GM21529 (cell line): ENCODE measurements around the gene BZW1.

Experiments
- ATAC-seq: cut with Tn5 transposase; IDR thresholded peaks from one replicate; pipeline ENCODE4 v1.9.1; 2021; ENCODE audit not compliant: unreplicated experiment

The BZW1 gene

DNA sequence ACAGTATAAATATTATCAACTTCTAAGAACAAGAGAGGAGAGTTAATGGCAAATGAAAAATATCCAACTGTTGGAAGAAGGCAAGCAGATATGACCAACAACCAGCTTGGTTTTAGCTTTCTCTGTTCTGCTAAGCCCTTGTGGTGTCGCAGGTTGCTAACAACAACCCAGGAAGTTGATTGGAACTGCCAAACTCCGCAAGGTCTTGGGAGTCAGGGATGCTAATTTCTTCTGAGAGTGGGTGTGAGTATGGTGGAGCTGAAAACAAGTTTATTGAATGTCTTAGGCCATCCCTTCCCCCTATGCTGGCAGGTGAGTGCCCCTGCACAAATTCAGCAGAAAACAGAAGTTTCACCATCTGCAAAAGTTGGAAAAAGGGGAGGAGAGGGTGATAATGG, 17.5 kb downstream of the BZW1 start:
- ATAC-seq = no peak

DNA sequence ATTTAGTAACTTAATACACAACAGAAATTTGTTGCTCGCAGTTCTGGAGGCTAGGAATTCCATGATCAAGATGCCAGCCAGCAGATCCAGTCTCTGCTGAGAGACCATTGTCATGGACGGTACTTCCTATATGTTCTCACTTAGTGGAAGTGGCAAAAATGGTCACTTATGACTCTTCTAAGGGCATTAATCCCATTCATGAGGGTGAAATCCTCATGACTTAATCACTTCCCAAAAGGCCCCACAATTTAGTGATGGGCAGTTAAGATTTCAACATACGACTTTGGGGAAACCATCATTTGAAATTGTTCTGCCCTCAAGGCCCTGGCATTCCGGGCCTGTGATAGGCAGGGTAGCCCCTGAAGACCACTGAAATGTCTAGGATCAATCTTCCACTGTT, 23.0 kb downstream of the BZW1 start:
- ATAC-seq = no peak

DNA sequence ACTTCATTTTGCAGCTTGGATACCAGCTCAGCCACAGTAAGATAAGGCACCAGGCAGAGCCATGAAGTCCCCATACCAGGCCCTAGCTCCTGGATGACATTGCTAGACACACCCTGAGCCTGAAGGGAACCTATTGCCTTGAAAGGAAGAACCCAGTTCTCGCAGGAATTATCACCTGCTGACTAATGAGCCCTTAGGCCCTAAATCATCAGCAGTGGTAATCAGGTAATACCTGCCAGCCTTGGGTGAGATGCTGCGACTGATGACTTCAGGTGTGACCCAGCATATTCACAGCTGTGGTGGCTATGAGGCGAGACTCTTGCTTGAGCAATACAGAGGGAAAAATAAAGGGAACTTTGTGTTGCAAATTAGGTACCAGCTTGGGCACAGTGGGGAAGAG, 27.8 kb downstream of the BZW1 start:
- ATAC-seq = no peak

DNA sequence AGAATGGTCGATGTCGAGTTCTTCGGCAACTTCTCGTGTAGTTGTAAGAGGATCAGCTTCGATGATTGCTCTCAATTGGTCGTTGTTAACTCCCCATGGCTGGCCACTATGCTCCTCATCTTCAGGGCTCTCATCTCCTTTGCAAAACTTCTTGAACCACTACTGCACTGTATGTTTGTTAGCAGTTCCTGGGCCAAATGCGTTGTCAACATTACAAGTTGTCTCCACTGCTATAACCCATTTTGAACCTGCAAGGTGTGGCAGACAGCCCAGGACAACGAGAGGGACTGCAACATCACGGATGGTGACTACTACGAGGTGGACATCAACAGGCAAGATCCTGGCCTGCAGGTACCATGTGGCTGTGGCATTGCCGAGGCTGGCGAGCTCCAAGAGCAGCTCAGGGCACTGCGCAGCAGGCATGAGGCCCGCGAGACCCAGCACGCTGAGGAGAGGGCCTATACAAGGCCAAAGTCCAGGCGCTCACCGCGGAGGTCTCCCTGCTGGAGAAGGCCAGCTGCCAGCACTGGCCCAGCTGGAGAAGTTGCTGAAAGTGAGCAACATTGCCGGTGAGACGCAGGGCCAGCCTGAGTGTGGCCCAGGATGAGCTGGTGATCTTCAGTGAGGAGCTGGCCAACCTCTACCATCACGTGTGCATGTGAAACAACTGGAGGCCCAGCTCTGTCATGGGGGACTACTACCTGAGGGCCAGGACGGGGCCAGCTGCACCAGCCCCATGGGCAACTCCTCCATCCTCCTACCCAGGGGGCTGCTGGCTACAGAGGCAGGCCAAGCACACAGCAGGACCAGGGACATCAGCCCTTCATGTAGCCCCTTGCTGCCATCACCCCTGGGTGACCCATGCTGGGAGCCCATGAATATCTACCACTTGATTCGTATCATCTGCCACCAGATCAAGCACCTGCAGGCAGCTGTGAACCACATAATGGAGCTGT, 32.6 kb downstream of the BZW1 start:
- ATAC-seq = no peak

DNA sequence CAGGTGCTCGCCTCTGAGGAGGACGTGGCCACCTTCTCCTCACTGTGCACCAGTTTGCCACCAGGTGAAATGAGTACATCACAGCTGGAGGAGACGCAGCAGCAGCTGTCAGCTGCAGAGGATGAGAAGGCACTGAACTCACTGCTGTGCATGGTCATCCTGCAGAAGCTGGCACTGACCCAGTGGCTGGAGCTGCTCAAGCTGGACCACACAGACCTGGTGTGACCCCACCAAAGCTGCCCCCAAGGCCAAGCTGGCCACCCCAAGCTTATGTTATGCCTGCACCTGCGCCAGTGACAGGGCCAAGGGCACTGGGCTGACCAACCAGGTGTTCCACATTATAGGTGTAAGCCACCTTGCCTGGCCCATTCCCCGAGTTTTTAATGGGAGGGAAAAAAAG, 33.5 kb downstream of the BZW1 start:
- ATAC-seq = no peak

DNA sequence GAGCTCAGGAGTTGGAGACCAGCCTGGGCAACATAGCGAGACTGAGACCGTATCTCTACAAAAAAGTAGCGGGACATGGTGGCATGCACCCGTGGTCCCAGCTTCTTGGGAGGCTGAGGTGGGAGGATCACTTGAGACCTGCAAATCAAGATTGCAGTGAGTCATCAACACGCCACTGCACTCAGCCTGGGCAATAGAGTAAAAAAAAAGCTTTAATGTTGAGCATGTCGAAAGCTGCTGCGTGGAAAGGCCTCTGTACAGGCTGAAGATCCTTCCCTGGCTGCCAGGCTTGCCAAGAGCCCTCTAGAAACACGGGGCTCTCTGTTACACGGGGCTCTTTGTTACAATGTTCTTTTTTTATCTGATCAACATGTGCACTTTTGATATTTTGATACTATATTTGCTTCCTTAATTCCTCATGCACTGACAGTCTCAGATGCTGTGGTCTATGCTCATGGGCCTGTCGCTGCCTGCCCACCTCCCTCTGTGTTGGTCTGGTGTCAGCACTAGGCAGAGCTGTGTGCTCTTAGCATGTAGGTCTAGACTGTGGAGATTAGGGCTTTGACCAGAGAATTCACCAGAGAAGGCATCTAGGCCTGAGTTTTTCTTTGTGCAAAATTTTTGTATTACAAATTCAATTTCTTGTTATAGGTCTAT, 34.1 kb downstream of the BZW1 start:
- ATAC-seq = no peak

DNA sequence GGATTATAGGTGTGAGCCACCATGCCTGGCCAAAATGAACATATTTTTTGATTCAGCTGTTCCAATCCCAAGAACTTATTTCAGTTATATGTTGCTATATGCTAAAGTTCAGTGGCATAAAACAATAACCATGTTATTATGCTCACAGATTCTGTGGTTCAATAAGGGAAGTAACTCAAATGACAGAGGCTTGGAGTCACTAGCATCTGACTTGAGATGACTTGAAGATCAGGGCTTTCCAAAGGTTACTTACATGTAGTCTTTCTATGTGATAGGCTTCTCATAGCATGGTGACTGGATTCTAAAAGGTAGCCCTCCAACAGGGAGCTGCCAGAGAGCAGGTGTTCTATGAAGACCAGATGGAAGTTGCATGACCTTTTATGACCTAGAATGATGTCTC, 35.6 kb downstream of the BZW1 start:
- ATAC-seq = no peak

DNA sequence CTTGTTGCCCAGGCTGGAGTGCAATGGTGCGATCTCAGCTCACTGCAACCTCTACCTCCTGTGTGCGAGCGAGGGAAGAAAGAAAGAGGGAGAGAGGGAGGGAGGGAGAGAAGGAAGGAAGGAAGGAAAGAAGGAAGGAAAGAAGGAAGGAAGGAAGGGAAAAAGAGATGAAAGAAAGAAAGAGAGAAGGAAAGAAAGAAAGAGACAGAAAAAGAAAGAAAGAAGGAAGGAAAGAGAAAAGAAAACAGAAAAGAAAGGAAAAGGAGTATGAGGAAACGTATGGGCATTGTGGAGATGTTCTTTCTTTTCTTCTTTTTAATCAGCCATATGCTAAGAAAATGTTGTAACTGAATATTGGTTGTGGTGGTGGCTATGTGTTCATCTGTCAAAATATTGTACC, 36.2 kb downstream of the BZW1 start:
- ATAC-seq = no peak

DNA sequence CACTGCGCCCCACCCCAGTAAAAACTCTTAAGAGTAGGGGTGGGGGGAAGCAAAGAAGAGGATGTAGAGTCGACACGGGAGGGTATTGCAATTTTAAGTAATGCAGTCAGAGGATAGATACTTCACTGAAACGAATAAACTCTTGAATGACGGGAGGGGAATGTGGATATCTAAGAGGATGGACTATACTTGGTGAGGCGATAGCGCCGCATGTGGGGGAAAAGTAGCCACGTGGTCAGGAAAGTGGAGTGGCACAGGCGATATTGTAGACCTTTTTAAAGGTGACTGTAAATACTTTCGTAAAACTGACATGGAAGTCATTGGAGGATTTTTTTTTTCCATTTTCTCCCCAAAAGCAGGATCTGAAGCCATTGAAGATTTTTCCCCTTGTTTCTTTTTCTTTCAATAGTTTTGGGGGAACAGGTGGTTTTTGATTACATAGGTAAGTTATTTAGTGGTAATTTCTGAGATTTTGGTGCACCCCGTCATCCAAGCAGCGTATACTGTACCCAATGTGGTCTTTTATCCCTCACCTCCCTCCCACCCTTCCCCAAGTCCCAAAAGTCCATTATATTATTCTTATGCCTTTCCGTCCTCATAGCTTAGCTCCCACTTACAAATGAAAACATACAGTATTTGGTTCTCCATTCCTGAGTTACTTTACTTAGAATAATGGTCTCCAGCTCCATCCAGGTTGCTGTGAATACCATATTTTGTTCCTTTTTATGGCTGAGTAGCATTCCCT, 39.0 kb downstream of the BZW1 start:
- no peak for ATAC-seq

DNA sequence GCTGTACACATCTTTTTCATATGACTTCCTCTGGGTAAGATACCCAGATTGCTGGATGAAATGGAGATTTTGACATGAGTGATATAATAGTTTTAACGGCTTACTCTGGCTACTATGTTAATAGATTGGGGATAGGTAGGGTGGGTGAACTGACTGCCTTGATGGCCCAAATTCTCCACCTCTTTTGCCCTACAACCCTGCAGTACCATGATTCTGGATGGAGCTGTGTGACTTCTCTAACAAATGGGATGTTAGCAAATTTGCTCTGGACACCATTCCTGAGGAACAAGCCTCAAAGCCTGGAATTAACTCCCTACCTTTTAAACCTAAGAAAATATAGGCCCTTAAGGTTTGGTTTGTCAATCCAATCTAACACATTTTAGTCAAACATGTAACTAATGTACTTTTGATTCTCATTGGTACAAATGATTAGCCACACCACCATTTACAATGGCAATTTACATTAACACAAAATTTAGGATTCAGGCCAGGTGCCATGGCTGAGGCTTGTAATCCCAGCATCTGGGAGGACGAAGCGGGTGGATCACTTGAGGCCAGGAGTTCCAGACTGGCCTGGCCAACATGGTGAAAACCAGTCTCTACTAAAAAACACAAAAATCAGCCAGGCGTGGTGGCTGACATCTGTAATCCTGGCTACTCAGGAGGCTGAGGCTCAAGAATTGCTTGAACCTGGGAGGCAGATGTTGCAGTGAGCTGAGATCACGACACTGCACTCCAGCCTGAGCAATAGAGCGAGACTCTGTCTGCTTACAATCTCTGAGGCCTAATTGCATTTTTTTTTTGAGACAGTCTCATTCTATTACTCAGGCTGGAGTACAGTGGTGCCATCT, 39.9 kb downstream of the BZW1 start:
- ATAC-seq = no peak

DNA sequence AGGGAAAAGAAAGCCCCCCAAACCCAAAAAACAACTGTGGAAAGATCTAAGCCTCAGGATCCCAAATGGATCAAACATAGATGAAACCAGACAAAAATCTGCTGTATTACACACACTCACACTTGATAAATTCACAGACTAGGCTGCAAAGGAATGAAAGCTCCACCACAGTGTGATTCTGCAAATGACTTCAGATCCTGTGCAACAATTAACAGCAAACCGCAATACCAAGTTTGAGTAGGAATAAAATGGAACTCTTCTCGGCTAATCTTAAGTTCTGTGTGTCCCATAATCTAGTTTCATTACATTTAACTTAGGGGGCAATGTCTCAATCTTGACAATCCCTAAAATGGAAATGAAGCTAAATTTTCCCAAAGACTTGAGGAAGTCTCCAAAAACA, 40.9 kb downstream of the BZW1 start:
- no peak for ATAC-seq

DNA sequence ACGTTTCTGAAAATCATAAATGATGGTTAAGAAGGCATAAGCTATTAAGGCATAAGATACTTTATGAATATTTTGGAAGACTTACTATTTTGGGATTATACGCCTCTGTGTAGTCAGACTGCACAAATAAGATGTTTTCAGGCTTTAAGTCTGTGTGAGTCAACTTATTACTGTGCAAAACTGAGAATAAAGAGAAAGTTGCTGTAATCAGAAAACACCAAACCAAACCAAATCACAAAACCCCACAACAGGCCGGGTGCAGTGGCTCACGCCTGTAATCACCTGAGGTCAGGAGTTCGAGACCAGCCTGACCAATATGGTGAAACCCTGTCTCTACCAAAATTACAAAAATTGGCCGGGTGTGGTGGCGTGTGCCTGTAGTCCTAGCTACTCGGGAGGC, 45.1 kb downstream of the BZW1 start:
- no peak for ATAC-seq

DNA sequence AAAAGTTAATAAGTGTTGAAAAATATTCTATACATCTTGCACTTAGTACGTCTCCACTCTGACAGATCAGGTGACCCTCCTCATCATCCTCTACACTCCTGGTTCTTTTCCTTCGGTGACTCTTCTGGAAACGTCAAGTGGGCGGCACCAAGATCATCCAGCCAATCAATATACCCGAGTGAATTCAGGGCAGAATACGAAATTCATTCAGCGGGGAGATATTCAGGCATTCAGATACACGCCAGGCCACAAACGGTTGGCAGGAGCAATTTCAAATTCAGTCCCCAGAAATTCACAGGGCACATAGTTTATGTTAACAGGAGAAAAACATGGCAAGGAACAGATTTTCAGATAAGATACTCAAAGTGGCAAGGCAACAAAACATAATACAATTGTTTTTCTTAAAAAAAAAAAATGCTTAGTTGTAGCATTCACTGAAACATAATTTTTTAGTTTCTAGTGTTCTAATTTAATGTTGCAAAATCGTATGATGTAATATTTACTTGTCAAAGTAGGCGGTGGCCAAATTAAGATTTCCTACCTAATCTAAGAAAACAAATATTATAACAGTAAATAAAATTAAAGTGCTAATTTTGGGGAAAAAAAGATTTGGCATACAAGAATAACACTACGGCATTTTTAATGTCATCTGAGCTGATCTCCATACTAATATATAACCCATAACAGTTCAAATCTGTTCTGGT, 48.5 kb downstream of the BZW1 start:
- no peak for ATAC-seq

DNA sequence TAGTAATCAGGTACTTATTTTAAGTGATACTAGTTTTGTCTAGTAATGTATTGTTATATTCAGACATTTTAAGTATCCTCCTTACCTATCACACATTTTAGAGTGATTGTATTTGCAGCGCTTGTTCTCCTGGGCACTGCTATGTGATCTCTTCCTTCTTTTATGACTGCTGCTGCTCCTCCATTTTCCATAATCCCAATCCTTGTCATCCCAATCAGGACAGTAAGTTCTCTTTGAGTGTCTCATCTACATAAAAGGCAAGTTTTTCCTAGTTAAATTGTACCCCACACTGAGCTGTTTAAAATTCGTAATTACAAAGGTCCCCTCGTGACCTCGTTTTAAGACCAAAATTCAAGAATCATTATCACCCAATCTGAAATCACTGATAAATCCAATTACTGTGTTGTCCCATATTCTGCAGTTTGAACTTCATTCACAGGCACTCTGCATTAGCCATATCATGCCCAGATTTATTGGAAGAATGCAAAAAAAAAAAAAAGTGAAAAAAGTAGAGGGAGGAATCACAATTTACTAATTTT, 50.0 kb downstream of the BZW1 start:
- no peak for ATAC-seq

DNA sequence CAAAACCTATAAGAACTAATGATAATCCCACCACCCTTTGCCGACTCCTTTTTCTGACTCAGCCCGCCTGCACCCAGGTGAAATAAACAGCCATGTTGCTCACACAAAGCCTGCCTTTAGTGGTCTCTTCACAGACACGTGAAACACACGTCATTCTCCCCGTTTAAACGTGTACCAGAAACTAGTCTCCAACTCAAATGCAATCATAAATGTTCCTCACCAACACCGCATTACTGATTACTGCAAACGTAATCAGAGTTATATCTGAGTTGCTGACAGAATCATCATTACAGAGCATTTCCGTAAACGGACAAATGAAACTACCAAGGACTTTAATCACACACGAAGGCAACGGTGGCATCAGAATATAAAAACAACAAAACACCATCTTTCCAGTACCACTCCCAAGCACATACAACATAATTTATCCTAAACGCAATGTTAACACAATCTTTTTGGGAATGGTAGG, 50.9 kb downstream of the BZW1 start:
- no peak for ATAC-seq

DNA sequence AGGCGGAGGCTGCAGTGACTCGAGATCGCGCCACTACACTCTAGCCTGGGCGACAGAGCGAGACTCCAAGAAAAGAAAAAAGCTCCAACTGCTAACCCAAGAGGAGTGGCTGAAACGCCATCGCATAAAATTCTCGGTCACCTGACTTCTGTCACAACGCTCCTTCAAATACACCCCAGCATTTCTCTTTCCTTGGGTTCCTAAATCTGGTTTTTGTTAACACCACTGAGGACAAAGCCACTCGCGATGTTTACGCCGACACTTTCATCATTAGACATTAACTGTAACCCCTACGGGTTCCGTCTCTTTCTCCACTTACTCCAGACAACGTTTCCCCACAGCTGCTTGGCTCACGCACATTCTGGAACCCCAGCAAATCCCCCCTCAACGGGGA, 52.1 kb downstream of the BZW1 start:
- peak; percentile 3 for ATAC-seq

DNA sequence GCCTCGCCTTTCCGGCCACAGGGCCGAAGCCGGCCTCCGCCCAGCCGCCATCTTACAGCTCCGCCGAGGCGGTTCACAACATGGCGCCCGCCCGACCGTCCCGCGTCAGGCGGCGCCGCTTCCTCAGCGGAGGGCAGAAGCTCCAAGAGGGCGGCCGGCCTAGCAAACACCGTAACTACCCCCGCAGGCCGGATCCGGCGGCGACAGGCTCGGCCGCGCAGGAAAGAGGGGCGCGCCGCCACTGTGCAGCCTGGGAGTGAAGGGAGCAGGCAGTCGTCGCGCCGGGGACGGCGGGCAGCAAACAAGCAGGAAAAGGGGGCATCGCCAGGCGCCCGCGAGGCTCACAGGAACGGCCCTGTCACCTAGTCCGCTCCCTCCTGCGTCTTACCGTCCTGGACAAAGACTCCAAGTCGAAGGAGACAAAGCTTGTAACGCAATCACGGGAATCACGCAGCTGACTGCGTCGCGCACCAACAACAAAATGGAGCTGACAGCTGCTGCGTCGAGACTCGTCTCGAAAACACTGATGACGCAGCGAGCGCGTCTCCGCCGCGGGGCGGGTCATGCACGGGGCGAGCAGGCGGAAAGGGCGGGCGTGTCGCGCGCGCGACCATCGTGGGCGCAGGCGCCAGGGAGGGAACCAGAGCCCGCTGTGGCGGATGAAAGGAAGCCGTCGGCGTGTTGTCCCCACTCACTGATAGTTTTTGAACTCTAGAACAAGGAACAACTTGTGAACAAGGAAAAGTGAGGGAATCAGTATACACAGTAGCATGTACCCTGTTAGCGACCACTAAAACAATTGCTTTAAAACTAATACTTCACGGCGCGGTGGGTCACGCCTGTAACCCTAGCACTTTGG, 52.7 kb downstream of the BZW1 start, which contains the start of gene CLK1:
CLK1 (minus strand) TSS at position 483 of the 859 bp plus-strand sequence. CDS start 2,796 bp downstream, outside the sequence.
- ATAC-seq = peak; percentile 81

DNA sequence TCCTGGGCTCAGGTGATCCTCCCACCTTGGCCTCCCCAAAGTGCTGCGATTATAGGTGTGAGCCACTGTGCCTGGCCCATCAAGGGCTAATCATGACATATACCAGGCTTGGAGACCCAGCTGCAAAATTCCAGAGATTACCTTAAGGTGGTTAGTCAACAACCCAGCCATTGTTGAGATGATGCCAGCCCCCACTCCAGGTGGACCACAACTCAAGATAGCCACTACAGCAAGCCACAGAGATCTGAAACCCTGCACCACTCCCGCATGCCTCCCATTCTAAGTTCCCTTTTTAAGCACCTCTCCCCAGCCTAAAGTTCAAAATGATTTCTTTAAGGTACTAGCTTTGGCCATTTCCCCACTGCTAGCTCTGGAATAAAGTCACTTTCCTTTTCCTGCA, 57.3 kb downstream of the BZW1 start:
- ATAC-seq = no peak

DNA sequence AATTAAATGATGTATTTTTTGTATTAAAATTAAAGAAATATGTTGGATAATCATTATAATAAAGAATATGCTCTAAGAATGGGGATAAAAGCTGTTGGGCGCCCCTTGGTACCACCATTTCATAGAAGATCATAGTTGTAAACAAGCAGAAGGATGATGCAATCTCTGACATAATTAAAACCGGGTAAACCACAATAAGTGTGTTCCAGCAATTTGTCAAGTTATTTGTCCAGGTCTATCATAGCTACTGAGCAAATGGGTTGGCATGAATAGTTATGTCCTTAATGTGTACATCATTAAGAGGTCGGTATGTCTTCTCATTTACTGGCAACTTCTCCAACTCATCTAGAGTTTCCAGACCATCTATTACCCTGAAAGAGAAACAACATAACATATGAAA, 59.4 kb downstream of the BZW1 start:
- no peak for ATAC-seq
